Thyroid gland (tissue), 4 donors: ENCODE results near the gene OSBPL3. TPM values are rescaled to one million over a fixed set of nuclear protein-coding genes. Genes with fewer than 3 reads are reported as not detected.
A peak's percentile ranks its signal among the peaks of the same experiment; 100 is the strongest.

Experiments
- DNase-seq, 2 donors: peaks; one replicate each; pipeline ENCODE4 v3.0.0-alpha.2; 2019
- H3K27ac ChIP-seq, 3 donors: fragments of 200-600 bp; sonication (generic); 1 replicate in 2 of 3; 2 replicates in 1 of 3; pipeline ENCODE4 v1.5.1; 2016 to 2019; ENCODE audit warnings: mild to moderate bottlenecking in 1 of 3, moderate library complexity in 1 of 3
- H3K27me3 ChIP-seq: fragments of 200-600 bp; sonication (generic); one replicate; pipeline ENCODE4 v1.5.1; 2019
- H3K36me3 ChIP-seq, 2 donors: fragments of 200-600 bp; sonication (generic); one replicate each; pipeline ENCODE4 v1.5.1; 2016 to 2019
- H3K4me1 ChIP-seq, 2 donors: fragments of 200-600 bp; sonication (generic); one replicate each; pipeline ENCODE4 v1.5.1; 2017 to 2019
- H3K4me3 ChIP-seq, 3 donors: fragments of 200-600 bp; sonication (generic); replicated peaks in 1 of 3; 1 replicate in 2 of 3; 2 replicates in 1 of 3; pipeline ENCODE4 v1.5.1; 2016; ENCODE audit warnings: mild to moderate bottlenecking in 1 of 3
- H3K9me3 ChIP-seq: fragments of 200-600 bp; sonication (generic); one replicate; pipeline ENCODE4 v1.5.1; 2017
- CTCF ChIP-seq, 6 experiments: fragments of 200-600 bp in 3 of 6; fragments of 450-650 bp in 3 of 6; sonication (generic) in 3 of 6; IDR thresholded peaks; one replicate each; pipeline ENCODE4 v1.5.1; 2016 to 2019; ENCODE audit warnings: antibody characterized with exemption in 6 of 6, mild to moderate bottlenecking in 2 of 6, inconsistent platforms in 1 of 6, moderate library complexity in 1 of 6
- POLR2A ChIP-seq, 2 donors: fragments of 450-650 bp; IDR thresholded peaks; one replicate each; pipeline ENCODE4 v1.6.1; 2017; ENCODE audit warnings: antibody characterized with exemption in 2 of 2, mild to moderate bottlenecking in 2 of 2, moderate library complexity in 1 of 2
- WGBS, 2 donors: methylation state at CpG; one replicate each; pipeline ENCODE4 v1.1.5; 2017; 5-methylcytosine and 5-hydroxymethylcytosine counted together
- intact Hi-C: fragments of 100-400 bp; cut with DNase I; formaldehyde crosslinking; loops from one replicate; pipeline ENCODE4 v1.15.1; 2023
- total RNA-seq, 4 donors: library from RNA; depleted of rRNA; stranded (reverse); fragments of >200 nt; gene quantifications; one replicate each; pipeline ENCODE4 v1.2.3, GENCODE V29; 2016

OSBPL3 gene
- total RNA-seq, 4 donors from 2014 or later: 22.1 to 41.7 (median 34.3) TPM

- WGBS, 2 donors: 96 to 97% methylated on average over 4 of the region's 4 CpGs
- Histone ChIP-seq H3K27me3 (no peaks in the 10 kb centered on the region), H3K4me1 (no peaks in the 10 kb centered on the region), H3K4me3 (no peak overlapping the region), H3K9me3 (no peaks in the 10 kb centered on the region), H3K36me3 (no peaks in the 10 kb centered on the region), H3K27ac (no peak overlapping the region)
- TF ChIP-seq POLR2A (IDR thresholded peaks at IDR 0.05) (no peak), CTCF (IDR thresholded peaks at IDR 0.05) (no peak)
- DNase-seq: no peak
- intact Hi-C loops: no loop called here
Measured at GRCh38 chr7:24992314-24992713, 12.3 kb upstream of the OSBPL3 start.

- no peaks in the 10 kb centered on the region for H3K27me3 ChIP-seq
- intact Hi-C loops: no loop called here
- WGBS, 2 donors: 43 to 67% methylated on average over 3 of the region's 3 CpGs
- no peak for TF ChIP-seq CTCF (IDR thresholded peaks at IDR 0.05)
- no peak for TF ChIP-seq POLR2A (IDR thresholded peaks at IDR 0.05)
- peak in 1 of 2 donors; percentile 8 for DNase-seq
- H3K4me3 ChIP-seq: no peak overlapping the region
- H3K4me1 ChIP-seq: no peaks in the 10 kb centered on the region
- no peaks in the 10 kb centered on the region for H3K9me3 ChIP-seq
- H3K36me3 ChIP-seq: no peaks in the 10 kb centered on the region
- H3K27ac ChIP-seq: no peak overlapping the region
Measured at GRCh38 chr7:24991353-24991752, 11.4 kb upstream of the OSBPL3 start.

- Histone ChIP-seq H3K27ac (no peak overlapping the region), H3K9me3 (no peaks in the 10 kb centered on the region), H3K4me3 (no peak overlapping the region), H3K36me3 (no peaks in the 10 kb centered on the region), H3K4me1 (peaks cover 0 to 3% of the 10 kb centered on the region in 2 donors), H3K27me3 (no peaks in the 10 kb centered on the region)
- intact Hi-C loops: loop anchor here (10.0 kb wide), 1 partner anchor 77 kb away; no protein-coding TSS in a partner anchor
- no peak for TF ChIP-seq CTCF (IDR thresholded peaks at IDR 0.05)
- no peak for TF ChIP-seq POLR2A (IDR thresholded peaks at IDR 0.05)
- 78 to 95% methylated on average over 1 of the region's 1 CpG for whole genome bisulfite sequencing, 2 donors
- no peak for DNase-seq
Measured at GRCh38 chr7:24987331-24987842, 7.4 kb upstream of the OSBPL3 start.

GRCh38 chr7:24982917-24983316, 2.9 kb upstream of the OSBPL3 start:
- Histone ChIP-seq H3K4me1 (peaks cover 3 to 15% of the 10 kb centered on the region in 2 donors), H3K27me3 (no peaks in the 10 kb centered on the region), H3K4me3 (no peak overlapping the region), H3K9me3 (no peaks in the 10 kb centered on the region), H3K36me3 (no peaks in the 10 kb centered on the region), H3K27ac (no peak overlapping the region)
- TF ChIP-seq CTCF (IDR thresholded peaks at IDR 0.05) (no peak), POLR2A (IDR thresholded peaks at IDR 0.05) (no peak)
- 98 to 100% methylated on average over 2 of the region's 2 CpGs for WGBS, 2 donors
- intact Hi-C loops: loop anchor here (5.0 to 10.0 kb wide), 2 partner anchors 82 to 156 kb away; no protein-coding TSS in a partner anchor
- no peak for DNase-seq

- 3 to 4% methylated on average over 43 to 45 of the region's 52 CpGs for WGBS, 2 donors
- Histone ChIP-seq H3K4me3 (peak overlapping the region; percentile 16 to 62 (median 49)), H3K4me1 (peaks cover 3 to 16% of the 10 kb centered on the region in 2 donors), H3K27ac (peak overlapping the region; percentile 34 to 97 (median 89)), H3K36me3 (no peaks in the 10 kb centered on the region), H3K27me3 (no peaks in the 10 kb centered on the region), H3K9me3 (no peaks in the 10 kb centered on the region)
- DNase-seq: peak; percentile 75 to 82
- peak in 1 of 2 donors; percentile 57 for TF ChIP-seq POLR2A (IDR thresholded peaks at IDR 0.05)
- no peak for TF ChIP-seq CTCF (IDR thresholded peaks at IDR 0.05)
- intact Hi-C loops: loop anchor here (5.0 to 10.0 kb wide), 2 partner anchors 83 to 154 kb away; no protein-coding TSS in a partner anchor
Measured at GRCh38 chr7:24981171-24981951, 1.4 kb upstream of the OSBPL3 start.
